ENCODE data around the gene ATP2B3. TPM values are rescaled to one million over a fixed set of nuclear protein-coding genes. Genes with fewer than 3 reads are reported as not detected.

ATP2B3 gene
- total and polyA plus RNA-seq, 11 donors = 0.12 TPM; not detected in 10

GRCh38 chrX:153595859-153596857 is 78.7 kb downstream of the ATP2B3 start:
- no peak overlapping the region for H3K4me3 ChIP-seq

GRCh38 chrX:153596981-153597750 is 79.7 kb downstream of the ATP2B3 start:
- no peak overlapping the region for H3K4me3 ChIP-seq
- TF ChIP-seq POLR2A (IDR thresholded peaks at IDR 0.05) = no peak
- TF ChIP-seq, protein P1, sequence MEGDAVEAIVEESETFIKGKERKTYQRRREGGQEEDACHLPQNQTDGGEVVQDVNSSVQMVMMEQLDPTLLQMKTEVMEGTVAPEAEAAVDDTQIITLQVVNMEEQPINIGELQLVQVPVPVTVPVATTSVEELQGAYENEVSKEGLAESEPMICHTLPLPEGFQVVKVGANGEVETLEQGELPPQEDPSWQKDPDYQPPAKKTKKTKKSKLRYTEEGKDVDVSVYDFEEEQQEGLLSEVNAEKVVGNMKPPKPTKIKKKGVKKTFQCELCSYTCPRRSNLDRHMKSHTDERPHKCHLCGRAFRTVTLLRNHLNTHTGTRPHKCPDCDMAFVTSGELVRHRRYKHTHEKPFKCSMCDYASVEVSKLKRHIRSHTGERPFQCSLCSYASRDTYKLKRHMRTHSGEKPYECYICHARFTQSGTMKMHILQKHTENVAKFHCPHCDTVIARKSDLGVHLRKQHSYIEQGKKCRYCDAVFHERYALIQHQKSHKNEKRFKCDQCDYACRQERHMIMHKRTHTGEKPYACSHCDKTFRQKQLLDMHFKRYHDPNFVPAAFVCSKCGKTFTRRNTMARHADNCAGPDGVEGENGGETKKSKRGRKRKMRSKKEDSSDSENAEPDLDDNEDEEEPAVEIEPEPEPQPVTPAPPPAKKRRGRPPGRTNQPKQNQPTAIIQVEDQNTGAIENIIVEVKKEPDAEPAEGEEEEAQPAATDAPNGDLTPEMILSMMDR (IDR thresholded peaks at IDR 0.05) = no peak

More at GRCh38 chrX:153595859-153596857, 78.7 kb downstream of the ATP2B3 start:
- Histone ChIP-seq H3K27ac (no peak overlapping the region), H3K27me3 (no peaks in the 10 kb centered on the region), H3K9me3 (peaks cover 0 to 3% (median 0%) of the 10 kb centered on the region in 12 donors), H3K36me3 (peaks cover 0 to 30% (median 10%) of the 10 kb centered on the region in 9 donors), H3K4me1 (peaks cover 0 to 25% (median 6%) of the 10 kb centered on the region in 12 donors)
- peak in 1 of 5 donors; percentile 21 for DNase-seq
- intact Hi-C loops (cut with DNase I) = no loop called here
- ATAC-seq = no peak
- TF ChIP-seq, protein P1 (IDR thresholded peaks at IDR 0.05) = no peak
- no peak for TF ChIP-seq POLR2A (IDR thresholded peaks at IDR 0.05)
- 91 to 97% (median 94%) methylated on average over 21 of the region's 21 CpGs for WGBS, 4 donors

DNA sequence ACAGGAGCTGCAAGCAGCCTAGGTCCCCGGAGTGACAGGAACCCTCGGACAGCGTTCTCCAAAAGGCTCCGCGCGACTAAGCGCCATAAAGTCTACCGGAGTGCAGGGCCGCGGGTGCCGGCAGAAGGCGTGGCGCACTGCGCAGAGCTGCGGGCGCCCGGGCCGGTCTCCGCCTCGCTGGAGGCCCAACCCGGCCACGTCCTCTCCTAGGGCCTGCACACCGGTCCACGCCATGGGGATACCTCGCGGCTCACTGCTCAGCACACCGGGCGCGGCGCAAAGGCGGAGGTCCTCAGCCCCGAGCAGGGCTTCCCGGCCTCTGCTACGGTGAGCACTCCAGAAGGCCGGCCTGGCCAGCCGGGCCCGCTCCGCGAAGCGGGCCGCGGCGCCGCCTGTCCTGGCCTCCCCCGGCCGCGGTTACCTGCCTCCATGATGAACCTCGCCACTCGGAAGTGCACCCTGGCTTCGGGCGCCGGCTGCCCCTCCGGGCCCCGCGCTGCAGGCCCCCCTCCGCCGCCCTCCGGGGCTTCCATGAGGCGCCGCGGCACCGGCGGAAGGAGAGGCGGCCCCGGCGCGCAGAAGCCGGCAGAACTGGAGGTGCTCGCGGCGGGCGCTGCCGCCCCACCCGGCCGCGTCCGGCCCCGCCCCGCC is 81.2 kb downstream of the ATP2B3 start, which contains the start of gene CCNQ:
Gene CCNQ, minus strand, starts transcription at position 599 of the 651 bp plus-strand sequence. Its CDS starts 66 bp downstream, at position 533.
- intact Hi-C loops (cut with DNase I) = no loop called here
- Histone ChIP-seq H3K4me1 (peaks cover 0 to 24% (median 6%) of the 10 kb centered on the region in 12 donors), H3K27me3 (no peaks in the 10 kb centered on the region), H3K9me3 (peaks cover 0 to 3% (median 0%) of the 10 kb centered on the region in 12 donors), H3K36me3 (peaks cover 0 to 16% (median 6%) of the 10 kb centered on the region in 9 donors), H3K27ac (peak within 1 kb of the TSS; percentile 57 to 85 (median 80)), H3K4me3 (peak within 1 kb of the TSS; percentile 45 to 96 (median 76))
- TF ChIP-seq, protein P1 (IDR thresholded peaks at IDR 0.05) = no peak
- peak in 1 of 2 donors; percentile 79 for TF ChIP-seq POLR2A (IDR thresholded peaks at IDR 0.05)
- DNase-seq (peak in 1 of 5 donors; percentile 64), ATAC-seq (peak in 3 of 4 donors; percentile 23 to 51 (median 38))
- 0 to 25% (median 8%) methylated on average over 21 to 78 of the region's 79 CpGs for WGBS, 4 donors

More at GRCh38 chrX:153596981-153597750, 79.7 kb downstream of the ATP2B3 start:
- WGBS, 4 donors = 86 to 94% (median 90%) methylated on average over 6 of the region's 6 CpGs
- intact Hi-C loops (cut with DNase I) = no loop called here
- H3K27me3 ChIP-seq = no peaks in the 10 kb centered on the region
- H3K27ac ChIP-seq = no peak overlapping the region
- H3K4me1 ChIP-seq = peaks cover 0 to 25% (median 6%) of the 10 kb centered on the region in 12 donors
- peaks cover 0 to 3% (median 0%) of the 10 kb centered on the region in 12 donors for H3K9me3 ChIP-seq
- no peak for DNase-seq
- peaks cover 0 to 25% (median 8%) of the 10 kb centered on the region in 9 donors for H3K36me3 ChIP-seq
- ATAC-seq = no peak

All from heart left ventricle (tissue), 16 donors.